Nephron (organoid): ENCODE results near the gene HOMER1.

Source experiments
- H3K27ac Mint-ChIP-seq, 3 experiments: 2 replicates each; pipeline ENCODE4 v1.8.0; 2020; ENCODE audit warnings: mixed read lengths in 3 of 3, mild to moderate bottlenecking in 2 of 3, moderate library complexity in 1 of 3
- H3K27me3 Mint-ChIP-seq: 2 replicates; pipeline ENCODE4 v1.8.0; 2021; ENCODE audit warnings: low read depth, mild to moderate bottlenecking, moderate library complexity, mixed read lengths
- H3K36me3 Mint-ChIP-seq: 2 replicates; pipeline ENCODE4 v1.8.0; 2020; ENCODE audit warnings: low read depth, mixed read lengths
- H3K4me1 Mint-ChIP-seq: 2 replicates; pipeline ENCODE4 v1.8.0; 2020; ENCODE audit warnings: mixed read lengths
- H3K4me3 Mint-ChIP-seq, 3 experiments: 2 replicates each; pipeline ENCODE4 v1.8.0; 2020; ENCODE audit warnings: mild to moderate bottlenecking in 3 of 3, mixed read lengths in 3 of 3, moderate library complexity in 2 of 3
- H3K9me3 Mint-ChIP-seq: 2 replicates; pipeline ENCODE4 v1.8.0; 2020; ENCODE audit warnings: mixed read lengths
- TF ChIP-seq, protein P1 (sequence below), 3 experiments: fragments of 200-600 bp; sonication (generic); IDR thresholded peaks; one replicate each; pipeline ENCODE4 v1.5.0; 2021; ENCODE audit warnings: antibody characterized with exemption in 3 of 3; ENCODE audit not compliant: unreplicated experiment in 3 of 3

The HOMER1 gene

DNA sequence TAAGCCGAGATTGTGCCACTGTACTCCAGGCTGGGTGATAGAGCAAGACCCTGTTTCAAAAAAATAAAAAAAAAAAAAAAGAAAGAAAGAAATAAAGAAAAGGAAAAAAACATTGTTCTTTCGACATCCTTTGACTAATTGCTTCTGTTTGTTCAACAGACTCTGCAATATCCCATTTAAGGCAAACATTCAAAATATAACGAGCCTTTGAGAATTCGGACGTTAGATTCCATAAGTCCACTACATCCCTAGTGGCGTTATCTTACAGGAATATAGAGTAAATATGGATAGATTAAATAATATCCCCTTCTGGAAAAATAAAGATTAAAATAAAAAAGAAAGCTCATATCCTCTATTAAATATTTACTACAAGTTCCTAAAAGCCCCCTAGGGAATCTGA, 27.0 kb upstream of the HOMER1 start:
- no peaks in the 10 kb centered on the region for H3K4me1 Mint-ChIP-seq
- no peak overlapping the region for H3K27ac Mint-ChIP-seq
- H3K27me3 Mint-ChIP-seq: peaks cover 4% of the 10 kb centered on the region
- H3K9me3 Mint-ChIP-seq: no peaks in the 10 kb centered on the region
- no peaks in the 10 kb centered on the region for H3K36me3 Mint-ChIP-seq
- TF ChIP-seq, protein P1, sequence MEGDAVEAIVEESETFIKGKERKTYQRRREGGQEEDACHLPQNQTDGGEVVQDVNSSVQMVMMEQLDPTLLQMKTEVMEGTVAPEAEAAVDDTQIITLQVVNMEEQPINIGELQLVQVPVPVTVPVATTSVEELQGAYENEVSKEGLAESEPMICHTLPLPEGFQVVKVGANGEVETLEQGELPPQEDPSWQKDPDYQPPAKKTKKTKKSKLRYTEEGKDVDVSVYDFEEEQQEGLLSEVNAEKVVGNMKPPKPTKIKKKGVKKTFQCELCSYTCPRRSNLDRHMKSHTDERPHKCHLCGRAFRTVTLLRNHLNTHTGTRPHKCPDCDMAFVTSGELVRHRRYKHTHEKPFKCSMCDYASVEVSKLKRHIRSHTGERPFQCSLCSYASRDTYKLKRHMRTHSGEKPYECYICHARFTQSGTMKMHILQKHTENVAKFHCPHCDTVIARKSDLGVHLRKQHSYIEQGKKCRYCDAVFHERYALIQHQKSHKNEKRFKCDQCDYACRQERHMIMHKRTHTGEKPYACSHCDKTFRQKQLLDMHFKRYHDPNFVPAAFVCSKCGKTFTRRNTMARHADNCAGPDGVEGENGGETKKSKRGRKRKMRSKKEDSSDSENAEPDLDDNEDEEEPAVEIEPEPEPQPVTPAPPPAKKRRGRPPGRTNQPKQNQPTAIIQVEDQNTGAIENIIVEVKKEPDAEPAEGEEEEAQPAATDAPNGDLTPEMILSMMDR (IDR thresholded peaks at IDR 0.05; ENCODE audit: unreplicated experiment in 3 of 3): no peak
- no peak overlapping the region for H3K4me3 Mint-ChIP-seq

DNA sequence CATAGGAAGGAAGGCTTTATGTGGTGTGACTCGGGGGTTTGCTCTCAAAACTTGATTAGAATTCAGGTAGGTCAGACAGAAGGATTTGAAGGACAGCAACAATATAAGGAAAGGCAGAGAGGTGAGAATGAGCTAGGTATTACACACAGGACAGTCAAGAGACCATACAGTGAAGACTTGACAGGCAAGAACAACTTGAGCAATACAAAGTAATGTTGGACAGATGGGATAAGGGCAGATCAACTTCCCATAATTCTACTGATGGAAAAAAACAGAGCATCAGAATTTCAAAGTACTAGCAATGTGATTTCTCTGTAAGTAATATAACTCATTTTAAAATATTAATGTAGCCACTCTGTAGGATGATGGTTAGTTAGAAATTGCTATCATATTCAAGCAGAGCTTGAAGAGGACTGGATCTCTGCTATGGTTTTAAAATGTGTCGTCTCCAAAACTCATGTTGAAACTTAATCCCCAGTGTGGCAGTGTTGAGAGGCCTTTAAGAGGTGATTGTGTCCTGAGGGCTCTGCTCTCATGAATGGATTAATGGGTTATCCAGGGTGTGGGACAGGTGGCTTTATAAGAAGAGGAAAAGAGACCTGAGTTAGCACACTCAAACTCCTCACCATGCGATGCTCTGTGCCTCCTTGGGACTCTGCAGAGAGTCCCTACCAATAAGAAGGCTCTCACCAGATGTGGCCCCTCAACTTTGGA, 22.4 kb upstream of the HOMER1 start:
- no peaks in the 10 kb centered on the region for H3K9me3 Mint-ChIP-seq
- TF ChIP-seq, protein P1 (IDR thresholded peaks at IDR 0.05; ENCODE audit: unreplicated experiment in 3 of 3): no peak
- H3K27me3 Mint-ChIP-seq: no peaks in the 10 kb centered on the region
- no peaks in the 10 kb centered on the region for H3K36me3 Mint-ChIP-seq
- no peak overlapping the region for H3K27ac Mint-ChIP-seq
- H3K4me3 Mint-ChIP-seq: no peak overlapping the region
- no peaks in the 10 kb centered on the region for H3K4me1 Mint-ChIP-seq

- no peaks in the 10 kb centered on the region for H3K9me3 Mint-ChIP-seq
- no peak overlapping the region for H3K4me3 Mint-ChIP-seq
- H3K4me1 Mint-ChIP-seq: no peaks in the 10 kb centered on the region
- no peaks in the 10 kb centered on the region for H3K36me3 Mint-ChIP-seq
- TF ChIP-seq, protein P1 (IDR thresholded peaks at IDR 0.05; ENCODE audit: unreplicated experiment in 3 of 3): no peak
- no peaks in the 10 kb centered on the region for H3K27me3 Mint-ChIP-seq
- H3K27ac Mint-ChIP-seq: no peak overlapping the region
These were observed 21.7 kb upstream of the HOMER1 start for GRCh38 chr5:79535477-79536192.

- Mint-ChIP-seq H3K27ac (no peak overlapping the region), H3K27me3 (peaks cover 4% of the 10 kb centered on the region), H3K9me3 (peaks cover 6% of the 10 kb centered on the region), H3K36me3 (no peaks in the 10 kb centered on the region), H3K4me1 (no peaks in the 10 kb centered on the region), H3K4me3 (no peak overlapping the region)
- TF ChIP-seq, protein P1 (IDR thresholded peaks at IDR 0.05; ENCODE audit: unreplicated experiment in 3 of 3): no peak
These were observed 15.2 kb upstream of the HOMER1 start for GRCh38 chr5:79529110-79529509.

DNA sequence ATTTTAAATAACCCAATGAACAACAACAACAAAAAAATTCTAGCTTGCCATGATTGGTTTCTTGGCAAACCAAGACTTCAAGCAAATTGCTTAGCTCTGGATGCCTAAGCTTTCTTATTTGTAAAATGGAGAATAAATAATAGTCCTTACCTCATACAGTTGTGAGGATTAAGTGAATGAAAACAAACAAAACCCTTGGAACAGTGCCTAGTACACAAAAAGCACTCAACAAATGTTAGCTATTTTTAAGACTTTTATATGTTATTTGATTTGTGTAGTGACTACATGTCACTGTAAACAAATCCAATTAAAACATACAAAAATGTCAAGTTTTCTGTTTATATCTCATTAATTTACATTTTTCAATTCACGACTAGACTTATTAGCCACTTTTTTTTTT, 13.5 kb upstream of the HOMER1 start:
- no peaks in the 10 kb centered on the region for H3K4me1 Mint-ChIP-seq
- no peak overlapping the region for H3K4me3 Mint-ChIP-seq
- no peaks in the 10 kb centered on the region for H3K36me3 Mint-ChIP-seq
- peaks cover 6% of the 10 kb centered on the region for H3K9me3 Mint-ChIP-seq
- peaks cover 4% of the 10 kb centered on the region for H3K27me3 Mint-ChIP-seq
- TF ChIP-seq, protein P1 (IDR thresholded peaks at IDR 0.05; ENCODE audit: unreplicated experiment in 3 of 3): no peak
- H3K27ac Mint-ChIP-seq: no peak overlapping the region
